Activated T-helper 1 cell treated with Interleukin-2 at 50 U/mL for 16 hours (primary cell): ENCODE data around the gene MAP2K5.
A peak's percentile ranks its signal among the peaks of the same experiment; 100 is the strongest.

Experiments
- DNase-seq: peaks from one replicate; pipeline ENCODE4 v3.0.0-alpha.2; 2020; ENCODE audit warnings: low read depth

The MAP2K5 gene

DNA sequence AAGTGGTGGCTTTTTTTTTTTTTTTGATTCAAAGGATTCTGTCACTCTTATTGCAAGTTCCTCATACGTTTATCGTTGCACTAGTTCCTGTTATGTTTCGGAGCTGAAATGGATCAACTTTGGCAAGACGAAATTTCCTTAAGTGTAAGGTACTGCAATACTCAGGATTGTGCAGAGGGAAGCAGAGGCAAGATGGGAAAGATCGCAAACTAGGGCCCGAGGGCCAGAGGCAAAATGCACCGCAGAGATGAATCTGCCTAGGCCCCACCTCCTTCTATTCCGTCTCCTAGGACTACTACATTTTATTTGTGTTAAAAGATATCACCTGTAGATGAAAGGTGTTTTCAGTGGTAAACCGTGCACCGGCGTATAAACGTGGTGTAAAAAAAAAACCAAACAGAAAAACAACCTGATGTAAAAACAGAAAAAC is 297.0 kb downstream of the MAP2K5 start:
- no peak for DNase-seq

DNA sequence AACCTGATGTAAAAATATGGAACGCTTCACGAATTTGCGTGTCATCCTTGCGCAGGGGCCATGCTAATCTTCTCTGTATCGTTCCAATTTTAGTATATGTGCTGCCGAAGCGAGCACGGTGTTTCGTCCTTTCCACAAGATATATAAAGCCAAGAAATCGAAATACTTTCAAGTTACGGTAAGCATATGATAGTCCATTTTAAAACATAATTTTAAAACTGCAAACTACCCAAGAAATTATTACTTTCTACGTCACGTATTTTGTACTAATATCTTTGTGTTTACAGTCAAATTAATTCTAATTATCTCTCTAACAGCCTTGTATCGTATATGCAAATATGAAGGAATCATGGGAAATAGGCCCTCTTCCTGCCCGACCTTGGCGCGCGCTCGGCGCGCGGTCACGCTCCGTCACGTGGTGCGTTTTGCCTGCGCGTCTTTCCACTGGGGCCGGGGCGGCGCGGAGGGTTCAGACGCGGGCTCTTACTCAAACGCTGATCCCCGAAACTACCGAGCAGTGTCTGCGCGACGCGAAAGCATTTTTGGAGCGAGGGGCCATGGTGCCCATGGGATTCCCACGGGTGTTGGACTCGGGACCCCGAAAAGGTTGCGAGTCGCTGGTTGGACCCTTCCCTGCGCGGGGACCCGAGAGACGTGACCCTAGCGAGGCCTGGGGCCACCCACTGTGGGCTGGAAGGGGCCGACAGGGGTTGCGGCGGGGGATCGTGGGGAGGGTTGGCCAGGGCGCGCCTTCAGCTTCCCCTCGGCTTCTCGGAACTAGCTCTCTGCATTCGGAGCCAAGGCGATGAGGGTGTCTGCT is 297.6 kb downstream of the MAP2K5 start, which contains the start of gene RNU6-1:
TSS of gene RNU6-1 (minus strand) at position 117 of the 820 bp plus-strand sequence.
- DNase-seq, result peak; percentile 95

- DNase-seq, result no peak
Measured at GRCh38 chr15:67840749-67841512, 298.4 kb downstream of the MAP2K5 start.

GRCh38 chr15:67841513-67841762 is 298.9 kb downstream of the MAP2K5 start:
- no peak for DNase-seq

DNA sequence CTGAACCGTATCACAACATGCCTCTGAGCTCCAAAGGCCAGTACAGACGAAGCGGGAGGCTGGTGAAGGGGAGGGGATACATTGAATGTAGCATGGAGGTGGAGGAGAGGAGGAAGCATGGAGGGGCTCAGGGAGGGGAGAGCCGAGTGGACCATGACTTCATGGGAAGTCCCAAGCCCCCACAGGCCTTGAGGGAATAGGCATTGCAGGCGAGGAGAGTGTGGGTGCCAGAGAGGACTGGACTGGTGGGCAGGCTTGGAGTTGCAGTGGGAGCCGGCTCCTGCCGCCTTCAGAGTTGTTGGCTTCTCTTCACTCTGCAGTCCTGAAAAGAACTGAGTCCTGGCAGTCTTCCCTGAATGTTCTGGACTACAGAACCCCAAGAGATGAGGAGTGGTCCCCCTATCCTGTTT is 300.6 kb downstream of the MAP2K5 start:
- no peak for DNase-seq

DNA sequence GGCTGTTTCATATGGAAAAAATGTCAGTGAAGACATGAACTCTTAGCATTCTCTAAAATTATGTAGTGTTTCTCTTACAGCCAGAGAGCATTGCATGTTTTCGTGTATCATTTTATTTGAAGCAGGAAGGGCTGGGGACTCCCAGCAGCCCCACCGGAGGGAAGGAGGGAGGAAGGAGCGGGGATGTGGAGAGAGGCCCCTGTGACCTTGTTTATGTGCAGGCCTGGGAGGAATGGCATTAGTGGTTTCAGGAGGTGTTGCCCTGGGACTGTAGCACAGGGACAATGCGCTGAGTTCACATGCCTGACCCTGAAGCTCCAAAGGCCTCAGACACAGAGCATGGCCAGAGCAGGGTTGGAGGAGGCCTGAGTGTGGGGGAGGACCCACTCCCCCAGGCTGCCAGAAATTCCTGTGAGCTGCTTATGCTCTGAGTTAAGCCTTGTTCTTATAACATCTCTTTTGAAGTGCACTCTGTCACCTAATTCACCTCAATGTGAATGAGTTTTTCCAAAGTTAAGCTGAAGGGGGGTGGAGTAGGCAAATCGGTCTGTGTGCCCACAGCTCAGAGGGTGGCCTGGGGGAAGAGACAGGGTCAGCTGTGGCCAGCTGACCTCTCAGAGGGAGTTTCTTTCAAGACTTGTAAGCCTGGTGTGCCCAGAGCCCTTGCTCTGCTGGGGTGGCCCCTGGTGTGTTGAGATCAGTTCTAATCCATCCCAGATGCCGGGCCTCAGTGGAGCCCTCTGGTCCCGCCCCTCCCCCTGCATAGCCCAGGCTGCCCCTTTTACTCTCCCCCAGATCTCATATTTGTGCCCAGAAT is 301.3 kb downstream of the MAP2K5 start:
- no peak for DNase-seq

- DNase-seq, result no peak
Measured at GRCh38 chr15:67845974-67846373, 303.5 kb downstream of the MAP2K5 start.

- no peak for DNase-seq
Measured at GRCh38 chr15:67849538-67849937, 307.0 kb downstream of the MAP2K5 start.

GRCh38 chr15:67850336-67850735 is 307.8 kb downstream of the MAP2K5 start:
- DNase-seq, result no peak

- no peak for DNase-seq
Measured at GRCh38 chr15:67850994-67851571, 308.6 kb downstream of the MAP2K5 start.

- no peak for DNase-seq
Measured at GRCh38 chr15:67852418-67852817, 309.9 kb downstream of the MAP2K5 start.

GRCh38 chr15:67853454-67853853 is 311.0 kb downstream of the MAP2K5 start:
- no peak for DNase-seq

DNA sequence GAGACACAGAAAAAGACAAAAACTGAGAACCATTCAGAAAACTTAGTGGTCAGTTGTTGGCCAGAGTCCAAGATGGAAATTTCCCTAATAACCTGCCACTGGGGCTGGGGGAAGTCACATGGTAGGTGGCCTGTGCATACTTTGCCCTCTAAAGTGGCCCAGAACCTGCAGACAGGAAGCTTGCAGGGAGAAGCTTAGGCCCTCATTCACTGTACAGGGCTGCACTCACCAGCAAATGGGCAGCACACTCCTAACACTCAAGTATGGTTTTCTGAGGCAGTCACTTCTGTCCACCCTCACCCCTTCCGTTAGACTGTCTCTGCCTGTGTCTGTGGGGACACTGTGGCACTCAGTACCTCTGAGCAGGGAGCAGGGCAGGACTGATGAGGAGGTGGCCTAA is 311.9 kb downstream of the MAP2K5 start:
- no peak for DNase-seq

DNA sequence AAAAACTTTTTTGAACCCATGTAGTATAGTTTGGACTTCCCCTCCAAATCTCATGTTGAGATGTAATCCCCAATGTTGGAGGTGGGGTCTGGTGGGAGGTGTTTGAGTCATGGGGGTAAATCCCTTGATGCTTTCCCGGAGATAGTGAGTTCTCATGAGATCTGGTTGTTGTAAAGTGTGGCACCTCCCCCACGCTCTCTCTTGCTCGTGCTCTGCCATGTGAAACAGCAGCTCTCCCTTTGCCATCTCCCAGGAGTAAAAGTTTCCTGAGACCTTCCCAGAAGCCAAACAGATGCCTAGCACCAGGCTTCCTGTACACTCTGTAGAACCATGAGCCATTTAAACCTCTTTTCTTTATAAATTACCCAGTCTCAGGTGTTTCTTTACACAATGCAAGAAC is 313.3 kb downstream of the MAP2K5 start:
- no peak for DNase-seq
